ENCODE data around the gene NBR1. TPM values are rescaled to one million over a fixed set of nuclear protein-coding genes. Genes with fewer than 3 reads are reported as not detected.
"Not testable (repeated sequence)": the region's sequence is repeated elsewhere in the genome, so short reads cannot be mapped to it uniquely, and the experiment has no call there.

Gene NBR1
- total RNA-seq: 100 to 1,000 TPM; 116 to 164 (median 119) TPM
- long read RNA-seq, donor 1, partial matches to known transcripts: 40 of 110 reads
- long read RNA-seq, donor 1, other reads (novel, unspliced or antisense): 70 of 110 reads
- long read RNA-seq, donor 2, partial matches to known transcripts: 8 of 23 reads
- long read RNA-seq, donor 2, other reads (novel, unspliced or antisense): 15 of 23 reads

DNA sequence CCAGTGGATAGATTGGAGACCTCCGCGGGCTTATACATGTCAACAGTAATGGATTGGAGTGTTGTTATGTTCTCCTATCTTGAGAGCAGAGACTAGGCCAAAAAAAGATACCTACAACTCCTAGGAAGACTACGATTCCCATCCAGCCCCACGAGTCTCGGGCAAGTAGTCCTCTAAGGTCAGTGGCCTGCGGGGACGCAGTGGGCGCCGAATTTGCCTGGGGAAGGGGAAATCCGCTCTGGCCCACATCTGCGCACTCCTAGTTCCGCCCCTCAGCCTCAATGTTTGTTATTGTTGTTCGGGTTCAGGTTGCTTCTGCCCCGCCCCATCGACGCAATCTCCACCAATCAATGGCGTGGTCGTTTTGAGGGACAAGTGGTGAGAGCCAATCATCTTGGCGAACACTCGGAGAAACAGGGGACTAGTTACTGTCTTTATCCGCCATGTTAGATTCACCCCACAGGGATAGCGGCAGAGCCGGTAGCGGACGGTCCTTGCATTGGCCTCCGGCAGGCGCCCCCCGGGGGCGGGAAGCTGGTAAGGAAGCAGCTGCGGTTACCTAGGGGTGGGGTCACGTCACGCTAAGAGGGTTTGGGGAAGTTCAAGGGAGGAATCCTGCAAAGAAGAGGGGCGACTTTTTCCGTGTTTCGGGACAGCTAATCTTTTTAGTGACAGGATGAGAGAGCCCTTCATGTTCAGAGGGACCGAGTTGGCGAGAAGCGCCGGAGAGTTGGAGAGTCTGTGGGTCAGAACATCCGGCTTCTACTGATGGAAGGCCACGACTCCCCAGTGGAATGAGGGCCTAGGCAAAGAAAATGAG lies at the start of gene NBR1:
NBR1 (plus strand) TSS at position 449 of the 820 bp plus-strand sequence. CDS start 4,586 bp downstream, outside the sequence.
- H3K4me1 ChIP-seq (ENCODE audit: low read depth): peaks cover 47% of the 10 kb centered on the region
- DNase-seq (peak; percentile 95 to 98 (median 97)), ATAC-seq (peak; percentile 86)
- no peak for TF ChIP-seq CTCF (IDR thresholded peaks at IDR 0.05)
- peaks cover 9% of the 10 kb centered on the region for H3K36me3 ChIP-seq (ENCODE audit: low read depth)
- H3K4me3 ChIP-seq: peak within 1 kb of the TSS; percentile 56
- intact Hi-C loops (cut with DNase I, micrococcal nuclease): no loop called here
- no peaks in the 10 kb centered on the region for H3K9me3 ChIP-seq

- Histone ChIP-seq H3K36me3 (ENCODE audit: low read depth) (peaks cover 5% of the 10 kb centered on the region), H3K9me3 (no peaks in the 10 kb centered on the region), H3K4me1 (ENCODE audit: low read depth) (peaks cover 15% of the 10 kb centered on the region), H3K4me3 (peak within 1 kb of the TSS; percentile 24)
- ATAC-seq: peak; percentile 99
- DNase-seq: peak; percentile 90 to 98 (median 93)
- no peak for TF ChIP-seq CTCF (IDR thresholded peaks at IDR 0.05)
- intact Hi-C loops (cut with DNase I, micrococcal nuclease): no loop called here
These were observed 45.7 kb upstream of the NBR1 start, which contains the start of gene BRCA1 for GRCh38 chr17:43125133-43125966. TSS of gene BRCA1 (minus strand) at chr17:43125364. CDS start at chr17:43124096, 1,268 bp downstream.

DNA sequence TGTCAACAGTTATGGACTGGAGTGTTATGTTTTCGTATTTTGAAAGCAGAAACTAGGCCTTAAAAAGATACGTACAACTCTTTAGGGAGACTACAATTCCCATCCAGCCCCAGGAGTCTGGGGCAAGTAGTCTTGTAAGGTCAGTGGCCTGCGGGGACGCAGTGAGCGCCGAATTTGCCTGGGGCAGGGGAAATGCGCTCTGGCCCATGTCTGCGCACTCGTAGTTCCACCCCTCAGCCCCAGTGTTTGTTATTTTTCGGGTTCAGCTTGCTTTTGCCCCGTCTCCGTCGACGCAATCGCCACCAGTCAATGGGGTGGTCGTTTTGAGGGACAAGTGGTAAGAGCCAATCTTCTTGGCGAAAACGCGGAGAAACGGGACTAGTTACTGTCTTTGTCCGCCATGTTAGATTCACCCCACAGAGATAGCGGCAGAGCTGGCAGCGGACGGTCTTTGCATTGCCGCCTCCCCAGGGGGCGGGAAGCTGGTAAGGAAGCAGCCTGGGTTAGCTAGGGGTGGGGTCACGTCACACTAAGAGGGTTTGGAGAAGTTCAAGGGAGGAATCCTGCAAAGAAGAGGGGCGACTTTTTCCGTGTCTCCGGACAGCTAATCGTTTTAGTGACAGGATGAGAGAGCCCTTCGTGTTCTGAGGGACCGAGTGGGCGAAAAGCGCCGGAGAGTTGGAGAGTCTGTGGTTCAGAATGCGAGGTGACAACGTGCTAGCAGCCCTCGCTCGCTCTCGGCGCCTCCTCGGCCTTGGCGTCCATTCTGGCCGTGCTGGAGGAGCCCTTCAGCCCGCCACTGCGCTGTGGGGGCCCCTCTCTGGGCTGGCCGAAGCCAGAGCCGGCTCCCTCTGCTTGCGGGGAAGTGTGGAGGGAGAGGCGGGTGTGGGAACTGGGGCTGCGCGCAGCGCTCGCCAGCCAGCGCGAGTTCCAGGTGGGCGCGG lies 44.8 kb upstream of the NBR1 start:
- ATAC-seq (peak; percentile 1), DNase-seq (peak in 2 of 3 donors; percentile 43 to 56)
- no peak for TF ChIP-seq CTCF (IDR thresholded peaks at IDR 0.05)
- peaks cover 15% of the 10 kb centered on the region for H3K4me1 ChIP-seq (ENCODE audit: low read depth)
- H3K9me3 ChIP-seq: no peaks in the 10 kb centered on the region
- intact Hi-C loops (cut with DNase I, micrococcal nuclease): no loop called here
- peak overlapping the region; percentile 24 for H3K4me3 ChIP-seq
- H3K36me3 ChIP-seq (ENCODE audit: low read depth): peaks cover 5% of the 10 kb centered on the region

- no peaks in the 10 kb centered on the region for H3K9me3 ChIP-seq
- peak in 2 of 3 donors; percentile 43 to 56 for DNase-seq
- peaks cover 15% of the 10 kb centered on the region for H3K4me1 ChIP-seq (ENCODE audit: low read depth)
- TF ChIP-seq CTCF (IDR thresholded peaks at IDR 0.05): no peak
- H3K36me3 ChIP-seq (ENCODE audit: low read depth): peaks cover 5% of the 10 kb centered on the region
- H3K4me3 ChIP-seq: no peak overlapping the region
- intact Hi-C loops (cut with DNase I, micrococcal nuclease): no loop called here
- ATAC-seq: no peak
These were observed 44.1 kb upstream of the NBR1 start for GRCh38 chr17:43126911-43127290.

DNA sequence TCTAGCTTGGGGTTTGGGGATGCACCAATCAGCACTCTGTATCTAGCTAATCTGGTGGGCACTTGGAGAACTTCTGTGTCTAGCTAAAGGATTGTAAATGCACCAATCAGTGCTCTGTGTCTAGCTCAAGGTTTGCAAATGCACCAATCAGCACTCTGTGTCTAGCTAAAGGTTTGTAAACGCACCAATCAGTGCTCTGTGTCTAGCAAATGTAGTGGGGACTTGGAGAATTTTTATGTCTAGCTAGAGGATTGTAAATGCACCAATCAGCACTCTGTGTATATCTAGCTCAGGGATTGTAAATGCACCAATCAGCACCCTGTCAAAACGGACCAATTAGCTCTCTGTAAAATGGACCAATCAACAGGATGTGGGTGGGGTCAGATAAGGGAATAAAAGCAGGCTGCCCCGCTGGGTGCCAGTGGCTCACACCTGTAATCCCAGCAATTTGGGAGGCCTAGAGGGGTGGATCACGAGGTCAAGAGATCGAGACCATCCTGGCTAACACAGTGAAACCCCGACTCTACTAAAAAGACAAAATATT lies 43.6 kb upstream of the NBR1 start:
- H3K36me3 ChIP-seq (ENCODE audit: low read depth); ATAC-seq; H3K4me3 ChIP-seq; DNase-seq; intact Hi-C loops (cut with DNase I, micrococcal nuclease); H3K9me3 ChIP-seq: not testable (repeated sequence)
- peaks cover 15% of the 10 kb centered on the region for H3K4me1 ChIP-seq (ENCODE audit: low read depth)
